Prostate gland (tissue), 2 donors: ENCODE data around the gene E2F1. TPM values are rescaled to one million over a fixed set of nuclear protein-coding genes. Genes with fewer than 3 reads are reported as not detected.

ENCODE experiments used
- DNase-seq: peaks from one replicate; pipeline ENCODE4 v3.0.0-alpha.2; 2019; ENCODE audit warnings: low spot score
- H3K27ac ChIP-seq, 2 donors: fragments of 200-600 bp; sonication (generic); 2 replicates each; pipeline ENCODE4 v1.5.1; 2017 to 2019
- H3K27me3 ChIP-seq: fragments of 200-600 bp; sonication (generic); replicated peaks from 2 replicates; pipeline ENCODE4 v1.5.1; 2019; ENCODE audit not compliant: insufficient read depth
- H3K36me3 ChIP-seq, 2 donors: fragments of 200-600 bp; sonication (generic); 1 replicate in 1 of 2; 2 replicates in 1 of 2; pipeline versions ENCODE4 v1.5.1 to v1.8.1; 2017 to 2019
- H3K4me1 ChIP-seq: fragments of 200-600 bp; sonication (generic); replicated peaks from 2 replicates; pipeline ENCODE4 v1.5.1; 2019
- H3K4me3 ChIP-seq, 2 donors: fragments of 200-600 bp; sonication (generic); 2 replicates each; pipeline ENCODE4 v1.5.1; 2017 to 2019
- H3K9me3 ChIP-seq: fragments of 200-600 bp; sonication (generic); 2 replicates; pipeline ENCODE4 v1.5.1; 2017
- CTCF ChIP-seq, 4 experiments: fragments of 200-600 bp in 2 of 4; fragments of 450-650 bp in 2 of 4; sonication (generic) in 2 of 4; IDR thresholded peaks; 1 replicate in 3 of 4; 2 replicates in 1 of 4; pipeline ENCODE4 v1.5.1; 2016 to 2019; ENCODE audit warnings: antibody characterized with exemption in 4 of 4, mild to moderate bottlenecking in 2 of 4, moderate library complexity in 2 of 4
- POLR2A ChIP-seq: fragments of 450-650 bp; IDR thresholded peaks from one replicate; pipeline ENCODE4 v1.6.1; 2016; ENCODE audit warnings: antibody characterized with exemption, mild to moderate bottlenecking
- POLR2AphosphoS5 ChIP-seq: sonication (generic); formaldehyde crosslinking; IDR thresholded peaks from one replicate; pipeline ENCODE4 v1.6.1; 2017; ENCODE audit warnings: antibody characterized with exemption
- WGBS: methylation state at CpG from one replicate; pipeline ENCODE4 v1.1.5; 2018; 5-methylcytosine and 5-hydroxymethylcytosine counted together
- intact Hi-C: fragments of 100-400 bp; cut with DNase I; formaldehyde crosslinking; loops from one replicate; pipeline ENCODE4 v1.14.2; 2022
- total RNA-seq, 2 donors: library from RNA; depleted of rRNA; stranded (reverse); fragments of >200 nt; gene quantifications; one replicate each; pipeline ENCODE4 v1.1.0, GENCODE V29; 2016

E2F1 gene
- total RNA-seq, 2 donors from 2014 or later, result 2.0 to 10.1 TPM

- H3K4me1 ChIP-seq, result peaks cover 13% of the 10 kb centered on the region
- no peak overlapping the region for H3K4me3 ChIP-seq
- DNase-seq, result no peak
- no peaks in the 10 kb centered on the region for H3K9me3 ChIP-seq
- intact Hi-C loops, result no loop called here
- peak overlapping the region; percentile 90 to 92 for H3K27ac ChIP-seq
- TF ChIP-seq POLR2AphosphoS5 (no peak), CTCF (IDR thresholded peaks at IDR 0.05) (no peak), POLR2A (no peak)
- H3K27me3 ChIP-seq, result no peaks in the 10 kb centered on the region
- WGBS, result 76% methylated on average over 8 of the region's 8 CpGs
- no peaks in the 10 kb centered on the region for H3K36me3 ChIP-seq
Observed at GRCh38 chr20:33671573-33672288, 14.5 kb downstream of the E2F1 start.

GRCh38 chr20:33670715-33671499, 15.3 kb downstream of the E2F1 start:
- no peak for TF ChIP-seq CTCF (IDR thresholded peaks at IDR 0.05)
- TF ChIP-seq POLR2A, result no peak
- peak; percentile 76 for TF ChIP-seq POLR2AphosphoS5
- no peaks in the 10 kb centered on the region for H3K27me3 ChIP-seq
- H3K4me3 ChIP-seq, result no peak overlapping the region
- WGBS, result 75% methylated on average over 6 of the region's 6 CpGs
- intact Hi-C loops, result no loop called here
- no peaks in the 10 kb centered on the region for H3K36me3 ChIP-seq
- peaks cover 13% of the 10 kb centered on the region for H3K4me1 ChIP-seq
- peak overlapping the region; percentile 90 to 92 for H3K27ac ChIP-seq
- DNase-seq, result peak; percentile 67
- no peaks in the 10 kb centered on the region for H3K9me3 ChIP-seq

- H3K27me3 ChIP-seq, result no peaks in the 10 kb centered on the region
- peak overlapping the region; percentile 90 to 92 for H3K27ac ChIP-seq
- H3K36me3 ChIP-seq, result no peaks in the 10 kb centered on the region
- 80% methylated on average over 13 of the region's 13 CpGs for WGBS
- intact Hi-C loops, result loop anchor here (5.0 kb wide), 1 partner anchor 213 kb away; no protein-coding TSS in a partner anchor
- H3K4me3 ChIP-seq, result no peak overlapping the region
- peaks cover 13% of the 10 kb centered on the region for H3K4me1 ChIP-seq
- no peak for DNase-seq
- TF ChIP-seq POLR2AphosphoS5, result no peak
- TF ChIP-seq CTCF (IDR thresholded peaks at IDR 0.05), result no peak
- no peak for TF ChIP-seq POLR2A
- H3K9me3 ChIP-seq, result no peaks in the 10 kb centered on the region
Observed at GRCh38 chr20:33669873-33670640, 16.1 kb downstream of the E2F1 start.

- intact Hi-C loops, result loop anchor here (5.0 kb wide), 1 partner anchor 212 kb away; no protein-coding TSS in a partner anchor
- TF ChIP-seq POLR2A (no peak), CTCF (IDR thresholded peaks at IDR 0.05) (no peak), POLR2AphosphoS5 (no peak)
- DNase-seq, result no peak
- peak overlapping the region; percentile 90 to 92 for H3K27ac ChIP-seq
- no peaks in the 10 kb centered on the region for H3K9me3 ChIP-seq
- H3K4me3 ChIP-seq, result no peak overlapping the region
- no peaks in the 10 kb centered on the region for H3K36me3 ChIP-seq
- no peaks in the 10 kb centered on the region for H3K27me3 ChIP-seq
- peaks cover 13% of the 10 kb centered on the region for H3K4me1 ChIP-seq
- 93% methylated on average over 5 of the region's 5 CpGs for WGBS
Observed at GRCh38 chr20:33669224-33669623, 17.0 kb downstream of the E2F1 start.
